ENCODE data around the gene ZNF836. TPM values are rescaled to one million over a fixed set of nuclear protein-coding genes. Genes with fewer than 3 reads are reported as not detected.

Gene ZNF836
- total and polyA plus RNA-seq, 5 experiments from 2014 or later = 10.2 to 46.6 (median 19.8) TPM

DNA sequence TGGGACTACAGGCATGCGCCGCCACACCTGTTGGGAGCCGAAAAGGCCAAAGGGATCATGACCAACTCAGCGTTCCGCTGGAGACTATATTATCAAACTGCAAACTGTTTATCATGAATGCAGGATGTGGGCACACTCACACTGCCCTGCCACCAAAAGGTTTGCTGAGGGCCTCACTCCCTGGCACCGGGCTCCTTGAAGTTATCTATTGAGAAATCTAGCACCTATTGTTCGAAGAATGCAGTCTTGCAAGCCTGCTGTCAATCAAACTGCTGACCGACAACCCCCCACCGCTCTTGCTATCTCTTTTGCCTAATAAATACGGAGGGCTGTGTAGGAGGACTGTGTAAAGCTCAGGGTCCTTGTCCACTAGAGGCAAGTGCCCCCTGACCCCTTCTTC lies 5.2 kb upstream of the ZNF836 start:
- Mint-ChIP-seq H3K36me3 (no peaks in the 10 kb centered on the region), H3K27me3 (no peaks in the 10 kb centered on the region), H3K4me1 (peaks cover 0 to 18% (median 10%) of the 10 kb centered on the region in 4 donors), H3K4me3 (peak overlapping the region in 1 of 10 donors; percentile 43), H3K9me3 (no peaks in the 10 kb centered on the region), H3K27ac (peak overlapping the region in 3 of 10 donors; percentile 24 to 74 (median 47))
- no peak for DNase-seq
- POLR2A ChIA-PET = interaction anchor here (1.2 kb wide), 1 partner anchor 13 kb away, joined by 7 read pairs; the partner anchor contains the start of gene PPP2R1A
- ATAC-seq = no peak

DNA sequence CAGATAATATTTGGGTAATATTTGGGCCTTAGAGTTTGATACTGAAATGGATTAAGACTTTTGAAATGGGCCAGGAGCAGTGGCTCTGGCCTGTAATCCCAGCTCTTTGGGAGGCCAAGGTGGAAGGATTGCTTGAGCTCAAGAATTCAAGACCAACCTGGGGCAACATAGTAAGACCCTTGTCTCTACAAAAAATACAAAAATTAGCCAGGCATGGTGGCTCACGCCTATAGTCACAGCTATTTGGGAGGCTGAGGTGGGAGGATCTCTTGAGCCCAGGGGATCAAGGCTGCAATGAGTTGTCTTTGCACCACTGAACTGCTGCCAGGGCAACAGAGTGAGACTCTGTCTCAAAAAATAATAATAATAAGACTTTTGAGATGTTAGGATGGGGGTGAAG lies 926 bp upstream of the ZNF836 start:
- peaks cover 0 to 6% (median 0%) of the 10 kb centered on the region in 9 donors for H3K9me3 Mint-ChIP-seq
- DNase-seq (no peak), ATAC-seq (no peak)
- peak overlapping the region; percentile 93 to 100 (median 98) for H3K27ac Mint-ChIP-seq
- peak overlapping the region; percentile 87 to 99 (median 96) for H3K4me3 Mint-ChIP-seq
- H3K27me3 Mint-ChIP-seq = no peaks in the 10 kb centered on the region
- peaks cover 13 to 53% (median 38%) of the 10 kb centered on the region in 4 donors for H3K4me1 Mint-ChIP-seq
- peaks cover 13 to 29% (median 19%) of the 10 kb centered on the region in 3 donors for H3K36me3 Mint-ChIP-seq
- POLR2A ChIA-PET = interaction anchor here (0.6 to 3.9 kb wide), 4 partner anchors 13 to 191 kb away, joined by 3 to 56 read pairs (median 12); partner anchors contain the start of genes PPP2R1A and ZNF616

DNA sequence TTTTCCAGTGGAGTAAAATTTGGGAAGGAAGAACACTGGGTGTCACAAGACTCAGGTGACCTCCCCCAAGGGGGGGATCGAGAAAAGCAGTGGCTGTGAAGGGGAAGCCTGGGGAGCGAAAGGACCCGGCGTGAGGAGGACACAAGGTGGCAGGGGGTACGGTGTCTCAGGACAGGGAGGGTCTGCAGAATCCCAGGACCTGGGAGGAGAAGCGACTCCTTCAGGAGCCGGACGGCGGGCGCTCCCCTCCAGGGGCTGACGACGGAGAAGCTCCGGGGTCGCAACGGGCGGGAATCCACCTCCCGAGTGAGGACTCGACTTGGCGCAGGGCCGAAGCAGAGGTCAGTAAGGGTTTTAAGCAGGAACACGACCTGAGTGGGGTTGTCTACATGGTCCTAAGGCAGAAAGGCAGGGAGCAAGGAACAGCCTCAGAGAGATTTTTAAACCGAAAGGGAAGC lies 529 bp downstream of the ZNF836 start:
- Mint-ChIP-seq H3K27me3 (no peaks in the 10 kb centered on the region), H3K4me1 (peaks cover 13 to 54% (median 35%) of the 10 kb centered on the region in 4 donors), H3K9me3 (peaks cover 0 to 6% (median 0%) of the 10 kb centered on the region in 9 donors), H3K36me3 (peaks cover 13 to 41% (median 25%) of the 10 kb centered on the region in 3 donors), H3K27ac (peak overlapping the region; percentile 93 to 100 (median 98)), H3K4me3 (peak overlapping the region; percentile 87 to 99 (median 96))
- POLR2A ChIA-PET = interaction anchor here (0.6 to 3.9 kb wide), 7 partner anchors 9 to 123 kb away, joined by 3 to 56 read pairs (median 3); partner anchors contain the start of genes PPP2R1A and ZNF616
- DNase-seq (peak in 1 of 10 donors; percentile 13), ATAC-seq (peak; percentile 12 to 26)

DNA sequence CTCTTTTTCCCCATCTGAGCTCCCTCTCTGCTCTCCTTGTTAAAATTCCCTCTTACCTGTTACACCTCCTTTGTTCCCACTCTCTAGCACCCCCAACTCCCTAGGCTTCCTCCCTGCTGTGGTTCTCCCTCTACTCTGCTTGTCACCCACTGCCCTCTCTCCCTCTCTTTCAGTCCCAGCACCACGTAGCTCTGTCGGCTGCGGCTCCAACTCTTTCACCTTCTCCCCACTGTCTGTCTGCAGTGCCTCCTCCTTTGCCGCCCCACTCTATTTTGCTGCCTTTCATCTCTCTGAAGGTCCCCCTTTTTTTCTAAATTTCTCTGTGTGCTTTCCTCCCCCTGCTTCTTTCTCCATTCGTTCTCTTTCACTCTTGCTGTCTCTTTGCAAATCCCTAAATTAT lies 1.1 kb downstream of the ZNF836 start:
- peak overlapping the region; percentile 87 to 99 (median 96) for H3K4me3 Mint-ChIP-seq

DNA sequence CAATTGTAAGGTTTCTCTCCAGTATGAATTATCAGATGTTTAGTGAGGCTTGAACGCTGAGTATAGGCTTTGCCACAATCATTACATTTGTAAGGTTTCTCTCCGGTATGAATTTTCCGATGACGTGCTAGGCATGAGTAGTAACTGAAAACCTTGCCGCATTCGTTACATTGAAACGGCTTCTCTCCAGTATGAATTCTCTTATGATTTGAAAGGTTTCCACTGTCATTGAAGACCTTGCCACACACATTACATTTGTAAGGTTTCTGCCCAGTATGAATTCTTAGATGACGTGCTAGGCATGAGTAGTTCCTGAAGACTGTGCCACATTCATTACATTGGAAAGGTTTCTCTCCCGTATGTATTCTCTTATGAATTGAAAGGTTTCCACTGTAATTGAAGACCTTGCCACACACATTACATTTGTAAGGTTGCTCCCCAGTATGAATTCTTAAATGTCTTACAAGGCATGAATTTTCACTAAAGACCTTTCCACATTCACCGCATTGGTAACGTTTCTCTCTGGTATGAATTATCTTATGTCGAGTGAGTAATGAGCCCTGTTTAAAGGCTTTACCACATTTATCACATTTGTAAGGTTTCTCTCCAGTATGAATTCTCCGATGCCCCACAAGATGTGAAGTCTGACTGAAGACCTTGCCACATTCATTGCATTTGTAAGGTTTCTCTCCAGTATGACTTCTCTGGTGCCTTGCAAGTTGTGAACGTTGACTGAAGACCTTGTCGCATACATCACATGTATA lies 15.6 kb downstream of the ZNF836 start:
- H3K27me3 Mint-ChIP-seq = no peaks in the 10 kb centered on the region
- no peak for DNase-seq

More for the DNA sequence above, 1.1 kb downstream of the ZNF836 start:
- ATAC-seq (no peak), DNase-seq (peak in 5 of 10 donors; percentile 2 to 23 (median 16))
- Mint-ChIP-seq H3K36me3 (peaks cover 16 to 47% (median 30%) of the 10 kb centered on the region in 3 donors), H3K27ac (peak overlapping the region; percentile 93 to 100 (median 98)), H3K27me3 (no peaks in the 10 kb centered on the region), H3K4me1 (peaks cover 13 to 56% (median 36%) of the 10 kb centered on the region in 4 donors), H3K9me3 (peaks cover 0 to 11% (median 1%) of the 10 kb centered on the region in 9 donors)
- POLR2A ChIA-PET = interaction anchor here (0.6 to 3.9 kb wide), 4 partner anchors 19 to 55 kb away, joined by 3 to 56 read pairs (median 13); partner anchors contain the start of genes PPP2R1A and ZNF616

DNA sequence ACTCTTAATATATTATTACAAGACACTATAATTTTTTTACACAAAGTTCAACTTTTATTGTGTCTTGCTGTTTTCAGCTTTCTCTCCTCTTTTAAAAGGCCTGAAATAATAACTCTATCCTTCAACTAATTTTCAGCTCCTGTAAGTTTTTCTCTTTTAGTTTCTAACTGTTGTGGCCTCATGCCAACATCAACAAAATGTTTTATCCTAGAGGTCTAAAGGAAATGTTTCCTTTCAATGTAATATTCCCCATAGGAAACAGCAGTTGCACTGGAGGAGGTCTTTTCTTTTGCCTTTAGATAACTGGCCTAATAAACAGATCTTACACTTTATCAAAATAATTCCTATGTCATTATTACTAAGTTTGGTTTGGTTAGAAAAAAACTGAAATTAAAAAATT lies 23.2 kb downstream of the ZNF836 start:
- H3K27me3 Mint-ChIP-seq = no peaks in the 10 kb centered on the region
- H3K4me1 Mint-ChIP-seq = no peaks in the 10 kb centered on the region
- no peak for ATAC-seq
- H3K4me3 Mint-ChIP-seq = no peak overlapping the region
- DNase-seq = no peak
- H3K27ac Mint-ChIP-seq = no peak overlapping the region
- POLR2A ChIA-PET = no interaction called here
- H3K36me3 Mint-ChIP-seq = peaks cover 10 to 40% (median 33%) of the 10 kb centered on the region in 3 donors
- H3K9me3 Mint-ChIP-seq = peaks cover 0 to 84% (median 33%) of the 10 kb centered on the region in 9 donors

More for the DNA sequence above, 15.6 kb downstream of the ZNF836 start:
- peaks cover 0 to 2% (median 0%) of the 10 kb centered on the region in 4 donors for H3K4me1 Mint-ChIP-seq
- ATAC-seq = no peak
- peaks cover 18 to 99% (median 66%) of the 10 kb centered on the region in 9 donors for H3K9me3 Mint-ChIP-seq
- peaks cover 70 to 93% (median 73%) of the 10 kb centered on the region in 3 donors for H3K36me3 Mint-ChIP-seq
- H3K27ac Mint-ChIP-seq = no peak overlapping the region
- peak overlapping the region in 1 of 10 donors; percentile 1 for H3K4me3 Mint-ChIP-seq
- POLR2A ChIA-PET = no interaction called here

DNA sequence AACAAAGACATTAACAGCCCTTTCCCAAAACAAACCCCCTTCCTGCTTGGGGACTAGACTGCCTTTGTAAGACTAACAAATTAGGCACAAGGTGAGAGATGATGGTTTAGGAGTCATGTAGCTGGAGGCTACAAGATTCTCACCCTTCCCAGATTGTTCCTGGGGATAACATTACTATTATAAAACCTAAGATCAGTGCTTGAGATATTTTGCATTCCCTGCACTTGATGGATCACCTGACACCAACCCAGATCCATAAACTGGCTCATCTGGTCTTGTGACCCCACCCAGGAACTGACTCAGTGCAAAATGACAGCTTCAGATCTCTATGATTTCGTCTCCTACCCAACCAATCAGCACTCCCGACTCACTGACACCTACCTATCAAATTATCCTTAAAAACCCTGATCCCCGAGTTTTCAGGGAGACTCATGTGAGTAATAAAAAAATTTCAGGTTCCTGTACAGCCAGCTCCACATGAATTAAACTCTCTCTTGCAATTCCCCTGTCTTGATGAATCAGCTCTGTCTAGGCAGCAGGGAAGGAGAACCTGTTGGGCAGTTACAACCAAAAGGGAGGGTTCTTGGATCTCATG lies 29.3 kb downstream of the ZNF836 start:
- Mint-ChIP-seq H3K4me3 (no peak overlapping the region), H3K27ac (peak overlapping the region in 1 of 10 donors; percentile 56), H3K9me3 (peaks cover 0 to 38% (median 22%) of the 10 kb centered on the region in 9 donors), H3K36me3 (peaks cover 0 to 15% (median 15%) of the 10 kb centered on the region in 3 donors), H3K27me3 (no peaks in the 10 kb centered on the region), H3K4me1 (peaks cover 17 to 33% (median 29%) of the 10 kb centered on the region in 4 donors)
- ATAC-seq (no peak), DNase-seq (no peak)
- POLR2A ChIA-PET = interaction anchor here (2.6 to 3.0 kb wide), 2 partner anchors 29 to 47 kb away, joined by 22 to 26 read pairs; partner anchors contain the start of genes PPP2R1A and ZNF836

DNA sequence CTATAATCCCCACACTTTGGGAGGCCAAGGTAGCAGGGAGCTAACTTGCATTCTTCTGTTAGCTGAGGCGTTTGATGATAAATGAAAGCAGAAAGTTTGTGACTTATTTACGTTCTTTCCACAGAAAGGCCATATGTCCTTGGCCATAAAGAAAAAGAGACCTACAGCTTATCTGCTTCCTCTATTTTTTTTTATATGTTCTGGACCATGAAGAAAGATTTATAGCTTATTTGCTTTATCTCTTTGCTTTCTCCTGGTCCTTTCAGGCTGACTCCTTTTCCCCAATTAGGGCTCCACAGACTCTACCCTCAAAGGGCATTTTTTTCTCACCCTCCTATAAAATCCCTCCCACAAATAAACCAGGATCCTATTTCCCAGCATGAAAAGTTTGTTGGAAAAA lies 30.2 kb downstream of the ZNF836 start:
- peaks cover 17 to 37% (median 32%) of the 10 kb centered on the region in 4 donors for H3K4me1 Mint-ChIP-seq
- H3K27me3 Mint-ChIP-seq = no peaks in the 10 kb centered on the region
- H3K9me3 Mint-ChIP-seq = peaks cover 0 to 29% (median 18%) of the 10 kb centered on the region in 9 donors
- ATAC-seq (no peak), DNase-seq (no peak)
- H3K36me3 Mint-ChIP-seq = peaks cover 0 to 15% (median 10%) of the 10 kb centered on the region in 3 donors
- H3K4me3 Mint-ChIP-seq = peak overlapping the region in 2 of 10 donors; percentile 1 to 62
- POLR2A ChIA-PET = interaction anchor here (0.6 to 3.0 kb wide), 4 partner anchors 24 to 646 kb away, joined by 3 to 26 read pairs (median 13); partner anchors contain the start of genes PPP2R1A and ZNF836
- H3K27ac Mint-ChIP-seq = peak overlapping the region in 6 of 10 donors; percentile 20 to 94 (median 50)

DNA sequence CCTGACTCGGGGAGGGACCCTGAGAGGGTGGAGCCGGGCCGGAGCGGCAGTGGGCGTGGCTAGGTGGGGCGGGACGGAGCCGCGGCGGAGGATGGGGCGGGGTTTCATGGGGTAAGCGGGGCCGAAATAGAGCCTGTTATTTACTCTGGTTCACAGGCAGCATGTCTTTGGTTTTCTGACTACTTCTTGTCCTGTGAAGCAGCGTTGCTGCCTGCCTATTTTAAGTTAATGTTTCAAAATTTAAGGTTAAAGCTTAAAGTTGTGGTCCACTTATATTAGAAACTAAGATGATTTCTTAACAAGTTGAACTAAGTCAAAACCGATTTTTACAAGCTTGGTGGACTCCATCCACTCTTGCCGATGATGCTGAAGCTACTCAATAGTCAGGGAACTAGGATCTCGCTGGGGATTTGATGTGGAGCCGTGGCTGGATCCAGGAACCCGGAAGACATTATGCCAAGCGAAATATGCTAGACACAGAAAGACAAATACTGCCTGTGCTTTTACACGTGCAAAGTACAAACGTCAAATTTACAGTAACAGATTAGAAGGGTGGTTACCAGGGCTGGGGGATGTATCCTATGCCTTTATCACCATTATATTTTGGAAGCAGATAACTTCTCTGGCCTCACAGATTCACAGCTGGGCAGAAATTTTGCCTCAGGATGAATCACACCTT lies 31.2 kb downstream of the ZNF836 start:
- Mint-ChIP-seq H3K4me1 (peaks cover 21 to 38% (median 36%) of the 10 kb centered on the region in 4 donors), H3K9me3 (peaks cover 0 to 25% (median 18%) of the 10 kb centered on the region in 9 donors), H3K4me3 (peak overlapping the region; percentile 88 to 99 (median 96)), H3K36me3 (peaks cover 7 to 14% (median 10%) of the 10 kb centered on the region in 3 donors), H3K27me3 (no peaks in the 10 kb centered on the region), H3K27ac (peak overlapping the region; percentile 90 to 99 (median 96))
- peak in 2 of 10 donors; percentile 97 to 99 for DNase-seq
- peak; percentile 94 to 97 for ATAC-seq
- POLR2A ChIA-PET = interaction anchor here (0.6 to 3.0 kb wide), 5 partner anchors 25 to 1386 kb away, joined by 3 to 26 read pairs (median 3); partner anchors contain the start of genes PPP2R1A and ZNF836

DNA sequence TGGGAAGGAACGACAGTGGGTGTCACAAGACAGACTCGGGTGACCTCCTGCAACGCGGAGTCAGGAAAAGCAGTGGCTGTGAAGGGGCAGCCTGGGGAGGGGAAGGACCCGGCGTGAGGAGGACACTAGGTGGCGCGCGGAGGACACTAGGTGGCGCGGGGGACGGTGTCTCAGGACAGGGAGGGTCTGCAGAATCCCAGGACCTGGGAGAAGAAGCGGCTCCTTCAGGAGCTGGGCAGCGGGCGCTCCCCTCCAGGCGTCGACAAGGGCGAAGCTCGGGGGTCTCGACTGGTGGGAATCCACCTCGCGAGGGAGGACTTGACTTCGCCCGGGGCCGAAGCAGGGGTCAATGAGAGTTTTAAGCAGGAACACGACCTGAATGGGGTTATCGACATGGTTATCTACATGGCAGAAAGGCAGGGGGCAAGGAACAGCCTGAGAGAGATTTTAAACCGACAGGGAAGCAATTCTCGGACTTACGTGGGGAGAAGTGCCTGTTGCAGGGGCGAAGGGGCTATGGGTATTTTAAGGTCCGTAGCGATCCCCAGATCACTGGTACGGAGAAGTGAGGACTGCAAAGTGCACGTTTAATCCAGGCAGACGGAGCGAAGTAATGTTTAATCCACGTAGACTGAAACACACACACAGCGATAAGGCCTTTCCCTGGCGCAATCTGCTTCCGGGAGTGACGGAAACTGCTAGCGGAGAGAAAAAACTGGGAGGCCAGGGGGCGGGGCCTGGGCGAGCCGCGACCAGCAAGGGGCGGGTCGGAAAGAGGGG lies 32.0 kb downstream of the ZNF836 start, which contains the start of gene ZNF616:
TSS of gene ZNF616 (minus strand) at position 687 of the 780 bp plus-strand sequence. CDS start 9,426 bp downstream, outside the sequence.
- peak; percentile 69 to 98 (median 96) for DNase-seq
- Mint-ChIP-seq H3K4me1 (peaks cover 24 to 42% (median 38%) of the 10 kb centered on the region in 4 donors), H3K4me3 (peak within 1 kb of the TSS; percentile 88 to 99 (median 96)), H3K27ac (peak within 1 kb of the TSS; percentile 90 to 99 (median 96)), H3K36me3 (peaks cover 14 to 17% (median 14%) of the 10 kb centered on the region in 3 donors), H3K27me3 (no peaks in the 10 kb centered on the region), H3K9me3 (peaks cover 0 to 26% (median 17%) of the 10 kb centered on the region in 9 donors)
- POLR2A ChIA-PET = interaction anchor here (0.9 to 3.0 kb wide), 7 partner anchors 26 to 131 kb away, joined by 3 to 26 read pairs (median 7); partner anchors contain the start of genes PPP2R1A and ZNF836
- peak; percentile 67 to 80 for ATAC-seq

DNA sequence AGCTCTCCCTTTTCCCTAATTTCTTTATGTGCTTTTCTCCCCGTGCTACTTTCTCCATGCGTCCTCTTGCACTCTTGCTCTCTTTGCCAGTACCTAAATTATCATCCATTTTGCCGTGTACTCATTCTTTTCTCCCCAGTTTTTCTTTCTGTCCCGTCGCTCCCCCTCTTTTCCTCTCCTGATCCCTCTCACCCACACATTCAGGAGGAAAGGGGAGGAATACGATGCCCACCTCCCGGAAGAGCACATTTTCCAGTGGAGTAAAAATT lies 32.5 kb downstream of the ZNF836 start:
- no peak for ATAC-seq
- Mint-ChIP-seq H3K27ac (peak overlapping the region; percentile 90 to 99 (median 96)), H3K9me3 (peaks cover 0 to 26% (median 17%) of the 10 kb centered on the region in 9 donors), H3K4me3 (peak overlapping the region; percentile 88 to 99 (median 96)), H3K36me3 (peaks cover 15 to 23% (median 16%) of the 10 kb centered on the region in 3 donors), H3K4me1 (peaks cover 24 to 42% (median 38%) of the 10 kb centered on the region in 4 donors), H3K27me3 (no peaks in the 10 kb centered on the region)
- POLR2A ChIA-PET = interaction anchor here (1.3 to 2.7 kb wide), 3 partner anchors 50 to 98 kb away, joined by 3 to 16 read pairs (median 7); partner anchors contain the start of gene PPP2R1A
- no peak for DNase-seq
